ENCODE results near the gene LMF1.

DNA sequence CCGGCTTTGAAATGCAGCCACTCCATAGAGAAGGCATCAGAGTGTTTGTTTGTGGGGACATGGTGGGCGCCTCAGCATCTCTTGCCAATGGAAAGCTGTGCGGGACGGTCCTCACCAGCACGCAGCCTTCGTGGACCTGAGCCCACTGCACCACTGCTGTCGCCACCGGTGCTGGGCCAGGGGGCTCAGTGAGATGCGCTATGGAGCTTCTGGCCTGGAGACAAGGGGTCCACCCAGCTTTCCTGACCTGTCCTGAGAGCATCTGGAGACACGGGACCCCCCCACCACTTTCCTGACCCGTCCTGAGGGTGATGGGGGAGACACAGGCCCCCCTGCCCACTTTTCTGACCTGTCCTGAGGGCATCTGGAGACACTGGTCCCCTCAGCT lies 79.4 kb downstream of the LMF1 start:
- TF ChIP-seq, protein P1, sequence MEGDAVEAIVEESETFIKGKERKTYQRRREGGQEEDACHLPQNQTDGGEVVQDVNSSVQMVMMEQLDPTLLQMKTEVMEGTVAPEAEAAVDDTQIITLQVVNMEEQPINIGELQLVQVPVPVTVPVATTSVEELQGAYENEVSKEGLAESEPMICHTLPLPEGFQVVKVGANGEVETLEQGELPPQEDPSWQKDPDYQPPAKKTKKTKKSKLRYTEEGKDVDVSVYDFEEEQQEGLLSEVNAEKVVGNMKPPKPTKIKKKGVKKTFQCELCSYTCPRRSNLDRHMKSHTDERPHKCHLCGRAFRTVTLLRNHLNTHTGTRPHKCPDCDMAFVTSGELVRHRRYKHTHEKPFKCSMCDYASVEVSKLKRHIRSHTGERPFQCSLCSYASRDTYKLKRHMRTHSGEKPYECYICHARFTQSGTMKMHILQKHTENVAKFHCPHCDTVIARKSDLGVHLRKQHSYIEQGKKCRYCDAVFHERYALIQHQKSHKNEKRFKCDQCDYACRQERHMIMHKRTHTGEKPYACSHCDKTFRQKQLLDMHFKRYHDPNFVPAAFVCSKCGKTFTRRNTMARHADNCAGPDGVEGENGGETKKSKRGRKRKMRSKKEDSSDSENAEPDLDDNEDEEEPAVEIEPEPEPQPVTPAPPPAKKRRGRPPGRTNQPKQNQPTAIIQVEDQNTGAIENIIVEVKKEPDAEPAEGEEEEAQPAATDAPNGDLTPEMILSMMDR (conservative IDR thresholded peaks at IDR 0.05 in 1 of 2, IDR thresholded peaks at IDR 0.05 in 1 of 2; ENCODE audit: extremely low read depth in 1 of 2, insufficient read depth in 1 of 2, low read depth in 1 of 2, low read length in 2 of 2), result no peak
- no peak for TF ChIP-seq EZH2 (IDR thresholded peaks at IDR 0.05; ENCODE audit: borderline replicate concordance, low read length)

All from mammary epithelial cell (primary cell).